Liver (tissue), 9 donors: Measurements from ENCODE around the gene CASP10. TPM values are rescaled to one million over a fixed set of nuclear protein-coding genes. Genes with fewer than 3 reads are reported as not detected.

Source experiments
- DNase-seq: peaks from one replicate; pipeline ENCODE4 v3.0.0-alpha.2; 2017; ENCODE audit warnings: low spot score
- H3K27ac ChIP-seq, 2 donors: one replicate each; pipeline ENCODE4 v1.7.0; 2013; ENCODE audit warnings: inconsistent platforms in 2 of 2, low read length in 2 of 2, control low read depth in 1 of 2, low read depth in 1 of 2, mild to moderate bottlenecking in 1 of 2
- H3K27me3 ChIP-seq, 4 donors: one replicate each; pipeline versions ENCODE4 v1.6.1 to v1.7.0; 2013; ENCODE audit warnings: low read length in 3 of 4, inconsistent platforms in 1 of 4, mild to moderate bottlenecking in 1 of 4, moderate library complexity in 1 of 4; ENCODE audit not compliant: control insufficient read depth in 4 of 4, insufficient read depth in 4 of 4
- H3K36me3 ChIP-seq, 4 donors: one replicate each; pipeline versions ENCODE4 v1.6.1 to v1.7.0; 2013; ENCODE audit warnings: low read length in 3 of 4, mild to moderate bottlenecking in 3 of 4, low read depth in 1 of 4, moderate library complexity in 1 of 4; ENCODE audit not compliant: control insufficient read depth in 4 of 4, insufficient read depth in 3 of 4
- H3K4me1 ChIP-seq, 4 donors: one replicate each; pipeline versions ENCODE4 v1.6.1 to v1.7.0; 2013; ENCODE audit warnings: low read length in 3 of 4, mild to moderate bottlenecking in 3 of 4, moderate library complexity in 1 of 4; ENCODE audit not compliant: control insufficient read depth in 4 of 4, insufficient read depth in 4 of 4
- H3K4me3 ChIP-seq, 3 donors: one replicate each; pipeline versions ENCODE4 v1.6.1 to v1.7.0; 2013; ENCODE audit warnings: low read length in 3 of 3, control low read depth in 1 of 3, low read depth in 1 of 3, mild to moderate bottlenecking in 1 of 3
- H3K9ac ChIP-seq, 2 donors: one replicate each; pipeline ENCODE4 v1.7.0; 2013; ENCODE audit warnings: low read length in 2 of 2, mild to moderate bottlenecking in 2 of 2, moderate library complexity in 2 of 2, control low read depth in 1 of 2, low read depth in 1 of 2
- H3K9me3 ChIP-seq, 4 donors: one replicate each; pipeline versions ENCODE4 v1.6.1 to v1.7.0; 2013; ENCODE audit warnings: low read length in 3 of 4; ENCODE audit not compliant: control insufficient read depth in 4 of 4
- EGR1 ChIP-seq, 2 donors: IDR thresholded peaks; 2 replicates each; pipeline ENCODE4 v1.6.1; 2016 to 2018; ENCODE audit warnings: antibody characterized with exemption in 2 of 2, low read depth in 2 of 2
- FOXA1 ChIP-seq: IDR thresholded peaks from 2 replicates; pipeline ENCODE4 v1.6.1; 2016; ENCODE audit warnings: antibody characterized with exemption
- FOXA2 ChIP-seq: IDR thresholded peaks from 2 replicates; pipeline ENCODE4 v1.6.1; 2016; ENCODE audit warnings: antibody characterized with exemption
- GABPA ChIP-seq, 2 donors: IDR thresholded peaks in 1 of 2; conservative IDR thresholded peaks in 1 of 2; 2 replicates each; pipeline ENCODE4 v1.6.1; 2016; ENCODE audit warnings: antibody characterized with exemption in 2 of 2, mild to moderate bottlenecking in 1 of 2, moderate library complexity in 1 of 2
- HNF4A ChIP-seq, 2 donors: conservative IDR thresholded peaks; 2 replicates each; pipeline ENCODE4 v1.6.1; 2016; ENCODE audit warnings: antibody characterized with exemption in 2 of 2, mild to moderate bottlenecking in 2 of 2
- HNF4G ChIP-seq: IDR thresholded peaks from 2 replicates; pipeline ENCODE4 v1.6.1; 2016; ENCODE audit warnings: antibody characterized with exemption
- JUND ChIP-seq, 2 donors: IDR thresholded peaks; 2 replicates each; pipeline ENCODE4 v1.6.1; 2016; ENCODE audit warnings: antibody characterized with exemption in 2 of 2
- NR2F2 ChIP-seq: IDR thresholded peaks from 2 replicates; pipeline ENCODE4 v1.6.1; 2016; ENCODE audit warnings: antibody characterized with exemption
- RAD21 ChIP-seq, 2 donors: IDR thresholded peaks; 2 replicates each; pipeline ENCODE4 v1.6.1; 2016; ENCODE audit warnings: antibody characterized with exemption in 2 of 2, mild to moderate bottlenecking in 2 of 2
- RXRA ChIP-seq, 2 donors: IDR thresholded peaks; 2 replicates each; pipeline ENCODE4 v1.6.1; 2017 to 2018; ENCODE audit warnings: antibody characterized with exemption in 2 of 2, mild to moderate bottlenecking in 1 of 2
- SP1 ChIP-seq: IDR thresholded peaks from 2 replicates; pipeline ENCODE4 v1.6.1; 2018; ENCODE audit warnings: antibody characterized with exemption, mild to moderate bottlenecking
- TAF1 ChIP-seq: conservative IDR thresholded peaks from 2 replicates; pipeline ENCODE4 v1.6.1; 2016; ENCODE audit warnings: antibody characterized with exemption, mild to moderate bottlenecking
- YY1 ChIP-seq: IDR thresholded peaks from 2 replicates; pipeline ENCODE4 v1.6.1; 2016; ENCODE audit warnings: antibody characterized with exemption, mild to moderate bottlenecking
- ZBTB33 ChIP-seq: IDR thresholded peaks from 2 replicates; pipeline ENCODE4 v1.6.1; 2016; ENCODE audit warnings: antibody characterized with exemption
- WGBS: extraction: QIAGEN DNeasy Blood & Tissue Kit; methylation state at CpG from one replicate; pipeline ENCODE4 v1.1.7; 2013; 5-methylcytosine and 5-hydroxymethylcytosine counted together
- polyA plus RNA-seq, 2 donors: library from polyadenylated mRNA; stranded (reverse) in 1 of 2; unstranded in 1 of 2; fragments of 200-250 nt in 1 of 2; fragments of >200 nt in 1 of 2; fragmentation: Nextera tagmentation in 1 of 2; extraction: Ambion mirVana in 1 of 2; gene quantifications; one replicate each; pipeline versions ENCODE4 v1.2.1 to v1.2.3, GENCODE V29; 2013 to 2015
- total RNA-seq, 2 donors: library from RNA; depleted of rRNA; stranded (reverse); fragments of >200 nt; gene quantifications; one replicate each; pipeline ENCODE4 v1.2.3, GENCODE V29; 2014
- TF ChIP-seq, protein P1 (sequence below): IDR thresholded peaks from 2 replicates; pipeline ENCODE4 v1.6.1; 2016; ENCODE audit warnings: antibody characterized with exemption, mild to moderate bottlenecking
- TF ChIP-seq, protein P2 (sequence below): IDR thresholded peaks from 2 replicates; pipeline ENCODE4 v1.6.1; 2016; ENCODE audit warnings: antibody characterized with exemption
- TF ChIP-seq, protein P3 (sequence below): fragments of 150-350 bp; IDR thresholded peaks from 2 replicates; pipeline ENCODE4 v1.5.1; 2017; ENCODE audit warnings: improper control_type of control experiment, low read depth, low read length; ENCODE audit not compliant: missing input control
- donor health status: healthy.
- donor health status: healthy.
- donor health status: healthy.
- donor health status: healthy.
- donor health status: healthy.

The CASP10 gene
- total and polyA plus RNA-seq, 4 donors = 2.2 to 13.6 (median 5.6) TPM

DNA sequence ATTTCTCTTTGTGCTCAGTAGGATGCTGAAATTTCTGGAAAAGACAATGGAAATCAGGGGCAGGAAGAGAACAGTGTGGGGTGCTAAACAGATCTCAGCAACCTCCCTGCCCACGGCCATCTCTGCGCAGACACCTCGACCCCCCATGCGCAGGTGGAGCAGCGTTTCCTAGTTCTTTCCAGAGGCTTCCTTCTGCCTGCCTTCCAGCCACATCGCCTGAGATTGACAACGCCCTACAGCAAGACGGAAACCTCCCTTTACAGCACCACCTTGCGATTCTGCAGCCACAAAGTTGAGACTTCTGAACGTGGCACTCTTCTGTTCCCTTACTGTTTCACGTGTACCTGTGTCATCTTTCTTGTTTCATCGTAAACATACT lies 46.0 kb downstream of the CASP10 start:
- no peaks in the 10 kb centered on the region for H3K36me3 ChIP-seq
- H3K9ac ChIP-seq = no peak overlapping the region
- WGBS = 77% methylated on average over 12 of the region's 12 CpGs
- no peak overlapping the region for H3K4me3 ChIP-seq
- peaks cover 2 to 15% (median 9%) of the 10 kb centered on the region in 4 donors for H3K4me1 ChIP-seq
- H3K27me3 ChIP-seq = no peaks in the 10 kb centered on the region
- H3K9me3 ChIP-seq = no peaks in the 10 kb centered on the region
- DNase-seq = no peak
- TF ChIP-seq HNF4G = no peak
- TF ChIP-seq SP1 = no peak
- TF ChIP-seq RAD21 (IDR thresholded peaks at IDR 0.05) = no peak
- no peak for TF ChIP-seq EGR1 (IDR thresholded peaks at IDR 0.05; ENCODE audit: low read depth in 2 of 2)
- no peak for TF ChIP-seq RXRA (IDR thresholded peaks at IDR 0.05)
- TF ChIP-seq, protein P1, sequence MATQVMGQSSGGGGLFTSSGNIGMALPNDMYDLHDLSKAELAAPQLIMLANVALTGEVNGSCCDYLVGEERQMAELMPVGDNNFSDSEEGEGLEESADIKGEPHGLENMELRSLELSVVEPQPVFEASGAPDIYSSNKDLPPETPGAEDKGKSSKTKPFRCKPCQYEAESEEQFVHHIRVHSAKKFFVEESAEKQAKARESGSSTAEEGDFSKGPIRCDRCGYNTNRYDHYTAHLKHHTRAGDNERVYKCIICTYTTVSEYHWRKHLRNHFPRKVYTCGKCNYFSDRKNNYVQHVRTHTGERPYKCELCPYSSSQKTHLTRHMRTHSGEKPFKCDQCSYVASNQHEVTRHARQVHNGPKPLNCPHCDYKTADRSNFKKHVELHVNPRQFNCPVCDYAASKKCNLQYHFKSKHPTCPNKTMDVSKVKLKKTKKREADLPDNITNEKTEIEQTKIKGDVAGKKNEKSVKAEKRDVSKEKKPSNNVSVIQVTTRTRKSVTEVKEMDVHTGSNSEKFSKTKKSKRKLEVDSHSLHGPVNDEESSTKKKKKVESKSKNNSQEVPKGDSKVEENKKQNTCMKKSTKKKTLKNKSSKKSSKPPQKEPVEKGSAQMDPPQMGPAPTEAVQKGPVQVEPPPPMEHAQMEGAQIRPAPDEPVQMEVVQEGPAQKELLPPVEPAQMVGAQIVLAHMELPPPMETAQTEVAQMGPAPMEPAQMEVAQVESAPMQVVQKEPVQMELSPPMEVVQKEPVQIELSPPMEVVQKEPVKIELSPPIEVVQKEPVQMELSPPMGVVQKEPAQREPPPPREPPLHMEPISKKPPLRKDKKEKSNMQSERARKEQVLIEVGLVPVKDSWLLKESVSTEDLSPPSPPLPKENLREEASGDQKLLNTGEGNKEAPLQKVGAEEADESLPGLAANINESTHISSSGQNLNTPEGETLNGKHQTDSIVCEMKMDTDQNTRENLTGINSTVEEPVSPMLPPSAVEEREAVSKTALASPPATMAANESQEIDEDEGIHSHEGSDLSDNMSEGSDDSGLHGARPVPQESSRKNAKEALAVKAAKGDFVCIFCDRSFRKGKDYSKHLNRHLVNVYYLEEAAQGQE = no peak
- no peak for TF ChIP-seq JUND (IDR thresholded peaks at IDR 0.05)
- TF ChIP-seq, protein P2, sequence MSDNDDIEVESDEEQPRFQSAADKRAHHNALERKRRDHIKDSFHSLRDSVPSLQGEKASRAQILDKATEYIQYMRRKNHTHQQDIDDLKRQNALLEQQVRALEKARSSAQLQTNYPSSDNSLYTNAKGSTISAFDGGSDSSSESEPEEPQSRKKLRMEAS = no peak
- no peak for TF ChIP-seq ZBTB33
- TF ChIP-seq FOXA2 = no peak
- TF ChIP-seq YY1 = no peak
- TF ChIP-seq TAF1 = no peak
- TF ChIP-seq NR2F2 = no peak
- H3K27ac ChIP-seq = no peak overlapping the region

DNA sequence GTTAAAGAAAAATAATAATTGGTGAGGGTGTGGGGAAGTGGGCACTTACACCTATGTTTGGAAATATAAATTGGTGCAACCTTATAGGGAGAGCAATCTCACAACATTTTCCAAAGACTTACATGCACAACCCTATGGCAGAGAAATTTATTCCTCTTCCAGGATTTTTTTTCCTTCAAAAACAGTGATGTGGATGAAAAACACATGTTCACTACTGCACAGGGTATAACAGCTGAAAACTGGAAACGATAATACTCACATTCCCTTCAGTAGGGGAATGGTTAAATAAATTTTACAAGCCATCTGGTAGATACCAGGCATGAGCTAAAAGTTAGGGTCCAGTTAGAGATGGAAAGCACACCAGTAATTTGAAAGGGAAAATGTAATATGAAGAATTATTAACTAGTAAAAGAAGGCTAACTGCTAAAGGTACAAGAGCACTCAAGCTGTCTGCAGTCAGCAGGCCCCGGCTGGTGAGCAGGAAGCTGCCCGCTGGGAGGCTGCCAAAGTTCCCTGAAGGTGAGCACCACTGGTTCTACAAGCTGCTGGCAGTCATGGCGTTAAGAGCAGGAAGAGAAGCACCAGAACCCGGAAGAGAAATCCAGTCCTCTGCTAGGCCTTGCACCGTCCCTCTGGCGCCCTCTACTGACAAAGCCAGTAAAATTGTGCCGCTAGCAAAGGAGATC lies 49.0 kb downstream of the CASP10 start:
- H3K4me3 ChIP-seq = no peak overlapping the region
- peak overlapping the region in 1 of 2 donors; percentile 45 for H3K27ac ChIP-seq
- H3K4me1 ChIP-seq = peaks cover 6 to 30% (median 24%) of the 10 kb centered on the region in 4 donors
- TF ChIP-seq RAD21 (IDR thresholded peaks at IDR 0.05) (peak; percentile 98), FOXA1 (no peak), HNF4G (no peak), ZBTB33 (no peak), SP1 (peak; percentile 67), GABPA (IDR thresholded peaks at IDR 0.05 in 1 of 2, conservative IDR thresholded peaks at IDR 0.05 in 1 of 2) (peak in 1 of 2 donors; percentile 87), YY1 (peak; percentile 88), HNF4A (conservative IDR thresholded peaks at IDR 0.05) (peak in 1 of 2 donors; percentile 63), TAF1 (no peak), EGR1 (IDR thresholded peaks at IDR 0.05; ENCODE audit: low read depth in 2 of 2) (no peak), FOXA2 (no peak), RXRA (IDR thresholded peaks at IDR 0.05) (peak; percentile 8 to 56), NR2F2 (no peak), JUND (IDR thresholded peaks at IDR 0.05) (peak in 1 of 2 donors; percentile 57)
- TF ChIP-seq, protein P3, sequence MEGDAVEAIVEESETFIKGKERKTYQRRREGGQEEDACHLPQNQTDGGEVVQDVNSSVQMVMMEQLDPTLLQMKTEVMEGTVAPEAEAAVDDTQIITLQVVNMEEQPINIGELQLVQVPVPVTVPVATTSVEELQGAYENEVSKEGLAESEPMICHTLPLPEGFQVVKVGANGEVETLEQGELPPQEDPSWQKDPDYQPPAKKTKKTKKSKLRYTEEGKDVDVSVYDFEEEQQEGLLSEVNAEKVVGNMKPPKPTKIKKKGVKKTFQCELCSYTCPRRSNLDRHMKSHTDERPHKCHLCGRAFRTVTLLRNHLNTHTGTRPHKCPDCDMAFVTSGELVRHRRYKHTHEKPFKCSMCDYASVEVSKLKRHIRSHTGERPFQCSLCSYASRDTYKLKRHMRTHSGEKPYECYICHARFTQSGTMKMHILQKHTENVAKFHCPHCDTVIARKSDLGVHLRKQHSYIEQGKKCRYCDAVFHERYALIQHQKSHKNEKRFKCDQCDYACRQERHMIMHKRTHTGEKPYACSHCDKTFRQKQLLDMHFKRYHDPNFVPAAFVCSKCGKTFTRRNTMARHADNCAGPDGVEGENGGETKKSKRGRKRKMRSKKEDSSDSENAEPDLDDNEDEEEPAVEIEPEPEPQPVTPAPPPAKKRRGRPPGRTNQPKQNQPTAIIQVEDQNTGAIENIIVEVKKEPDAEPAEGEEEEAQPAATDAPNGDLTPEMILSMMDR = peak; percentile 95
- TF ChIP-seq, protein P2 = peak; percentile 47

More for the DNA sequence above, 49.0 kb downstream of the CASP10 start:
- Histone ChIP-seq H3K36me3 (no peaks in the 10 kb centered on the region), H3K27me3 (no peaks in the 10 kb centered on the region), H3K9me3 (no peaks in the 10 kb centered on the region), H3K9ac (peak overlapping the region in 1 of 2 donors; percentile 7)
- WGBS = 15% methylated on average over 8 of the region's 8 CpGs
- peak; percentile 93 for DNase-seq
